Hepatocyte (in vitro differentiated cells): ENCODE data around the gene NEURL2. TPM values are rescaled to one million over a fixed set of nuclear protein-coding genes. Genes with fewer than 3 reads are reported as not detected.

Source experiments
- DNase-seq: peaks from one replicate; pipeline ENCODE4 v3.0.0-alpha.2; 2016; ENCODE audit warnings: low spot score
- H2AFZ ChIP-seq: fragments of 200-600 bp; sonication (generic); 2 replicates; pipeline ENCODE4 v1.6.0; 2016; ENCODE audit warnings: antibody characterized with exemption, mild to moderate bottlenecking
- H3K27ac ChIP-seq: fragments of 200-600 bp; sonication (generic); 2 replicates; pipeline ENCODE4 v1.5.1; 2016; ENCODE audit warnings: mild to moderate bottlenecking
- H3K27me3 ChIP-seq: fragments of 200-600 bp; sonication (generic); 2 replicates; pipeline ENCODE4 v1.6.1; 2016
- H3K36me3 ChIP-seq: fragments of 200-600 bp; sonication (generic); replicated peaks from 2 replicates; pipeline ENCODE4 v1.5.1; 2016; ENCODE audit warnings: low read depth; ENCODE audit not compliant: insufficient read depth
- H3K4me1 ChIP-seq: fragments of 200-600 bp; sonication (generic); 2 replicates; pipeline ENCODE4 v1.5.1; 2016; ENCODE audit warnings: mild to moderate bottlenecking, moderate library complexity; ENCODE audit not compliant: insufficient read depth
- H3K4me2 ChIP-seq: fragments of 200-600 bp; sonication (generic); 2 replicates; pipeline ENCODE4 v1.6.0; 2016
- H3K4me3 ChIP-seq: fragments of 200-600 bp; sonication (generic); 2 replicates; pipeline ENCODE4 v1.5.1; 2016; ENCODE audit warnings: mild to moderate bottlenecking
- H3K79me2 ChIP-seq: fragments of 200-600 bp; sonication (generic); 2 replicates; pipeline ENCODE4 v1.6.0; 2017; ENCODE audit warnings: mild to moderate bottlenecking
- H3K9me2 ChIP-seq: fragments of 200-600 bp; sonication (generic); replicated peaks from 2 replicates; pipeline ENCODE4 v1.6.0; 2017; ENCODE audit warnings: mild to moderate bottlenecking; ENCODE audit not compliant: insufficient read depth
- H3K9me3 ChIP-seq: fragments of 200-600 bp; sonication (generic); 2 replicates; pipeline ENCODE4 v1.5.1; 2016; ENCODE audit warnings: low read depth, mild to moderate bottlenecking
- H4K20me1 ChIP-seq: fragments of 200-600 bp; sonication (generic); 2 replicates; pipeline ENCODE4 v1.6.0; 2016; ENCODE audit warnings: mild to moderate bottlenecking; ENCODE audit not compliant: insufficient read depth, poor library complexity, severe bottlenecking
- CTCF ChIP-seq: fragments of 200-600 bp; sonication (generic); IDR thresholded peaks from 2 replicates; pipeline ENCODE4 v1.5.1; 2016; ENCODE audit warnings: antibody characterized with exemption, mild to moderate bottlenecking; ENCODE audit not compliant: poor library complexity
- EZH2 ChIP-seq: fragments of 200-600 bp; sonication (generic); IDR thresholded peaks from 2 replicates; pipeline ENCODE4 v1.6.1; 2016; ENCODE audit warnings: antibody characterized with exemption, mild to moderate bottlenecking, borderline replicate concordance
- EZH2phosphoT487 ChIP-seq: fragments of 200-600 bp; sonication (generic); IDR thresholded peaks from one replicate; pipeline ENCODE4 v1.6.1; 2018; ENCODE audit warnings: antibody characterized with exemption, mild to moderate bottlenecking, low read depth, moderate library complexity; ENCODE audit not compliant: unreplicated experiment, severe bottlenecking
- WGBS: methylation state at CpG from one replicate; pipeline ENCODE4 v1.1.6; 2016; ENCODE audit warnings: low lambda C conversion rate; ENCODE audit errors: missing lambda C conversion rate; 5-methylcytosine and 5-hydroxymethylcytosine counted together
- polyA plus RNA-seq: library from polyadenylated mRNA; unstranded; fragments of >200 nt; fragmentation: Nextera tagmentation; extraction: Ambion mirVana; gene quantifications from 2 replicates; pipeline ENCODE4 v1.2.1, GENCODE V29; 2016
- total RNA-seq: library from RNA; depleted of rRNA; stranded (reverse); fragments of >200 nt; gene quantifications from 2 replicates; pipeline ENCODE4 v1.2.3, GENCODE V29; 2014

The NEURL2 gene
- total and polyA plus RNA-seq, 2 experiments from 2014 or later = 11.7 to 12.8 TPM

- H3K27ac ChIP-seq = no peak overlapping the region
- no peaks in the 10 kb centered on the region for H3K36me3 ChIP-seq
- no peak overlapping the region for H2AFZ ChIP-seq
- WGBS = 92% methylated on average over 6 of the region's 12 CpGs
- no peak for DNase-seq
- no peak overlapping the region for H3K4me3 ChIP-seq
- peaks cover 10% of the 10 kb centered on the region for H3K4me1 ChIP-seq
- no peak for TF ChIP-seq EZH2phosphoT487
- no peak for TF ChIP-seq EZH2
- H3K9me2 ChIP-seq = no peaks in the 10 kb centered on the region
- no peak overlapping the region for H3K4me2 ChIP-seq
- no peaks in the 10 kb centered on the region for H4K20me1 ChIP-seq
- H3K9me3 ChIP-seq = no peaks in the 10 kb centered on the region
- no peaks in the 10 kb centered on the region for H3K79me2 ChIP-seq
- no peaks in the 10 kb centered on the region for H3K27me3 ChIP-seq
Observed at GRCh38 chr20:45909336-45909808, 18.4 kb upstream of the NEURL2 start.

- H3K9me2 ChIP-seq = no peaks in the 10 kb centered on the region
- H3K9me3 ChIP-seq = no peaks in the 10 kb centered on the region
- DNase-seq = no peak
- no peaks in the 10 kb centered on the region for H3K27me3 ChIP-seq
- H3K4me2 ChIP-seq = no peak overlapping the region
- 96% methylated on average over 2 of the region's 2 CpGs for WGBS
- TF ChIP-seq EZH2 (no peak), EZH2phosphoT487 (no peak), CTCF (no peak)
- no peaks in the 10 kb centered on the region for H3K36me3 ChIP-seq
- peaks cover 10% of the 10 kb centered on the region for H3K4me1 ChIP-seq
- H3K79me2 ChIP-seq = no peaks in the 10 kb centered on the region
- no peak overlapping the region for H3K27ac ChIP-seq
- H2AFZ ChIP-seq = no peak overlapping the region
- no peaks in the 10 kb centered on the region for H4K20me1 ChIP-seq
- no peak overlapping the region for H3K4me3 ChIP-seq
Observed at GRCh38 chr20:45908084-45908483, 17.1 kb upstream of the NEURL2 start.

GRCh38 chr20:45907219-45907948 is 16.4 kb upstream of the NEURL2 start:
- Histone ChIP-seq H3K9me2 (no peaks in the 10 kb centered on the region), H3K4me3 (no peak overlapping the region), H3K4me2 (no peak overlapping the region), H3K27ac (no peak overlapping the region), H2AFZ (no peak overlapping the region), H3K9me3 (no peaks in the 10 kb centered on the region), H3K79me2 (no peaks in the 10 kb centered on the region), H3K36me3 (no peaks in the 10 kb centered on the region), H3K27me3 (no peaks in the 10 kb centered on the region), H3K4me1 (peaks cover 8% of the 10 kb centered on the region), H4K20me1 (no peaks in the 10 kb centered on the region)
- TF ChIP-seq EZH2 (no peak), CTCF (no peak), EZH2phosphoT487 (no peak)
- 97% methylated on average over 17 of the region's 17 CpGs for WGBS
- DNase-seq = no peak

GRCh38 chr20:45905505-45906079 is 14.6 kb upstream of the NEURL2 start:
- H3K36me3 ChIP-seq = no peaks in the 10 kb centered on the region
- no peak overlapping the region for H3K4me3 ChIP-seq
- no peaks in the 10 kb centered on the region for H3K27me3 ChIP-seq
- no peak for TF ChIP-seq EZH2phosphoT487
- no peak for TF ChIP-seq EZH2
- no peak for TF ChIP-seq CTCF
- H3K9me3 ChIP-seq = no peaks in the 10 kb centered on the region
- H3K27ac ChIP-seq = no peak overlapping the region
- H2AFZ ChIP-seq = no peak overlapping the region
- DNase-seq = no peak
- 95% methylated on average over 8 of the region's 8 CpGs for WGBS
- H3K4me1 ChIP-seq = no peaks in the 10 kb centered on the region
- no peaks in the 10 kb centered on the region for H3K79me2 ChIP-seq
- H4K20me1 ChIP-seq = no peaks in the 10 kb centered on the region
- no peaks in the 10 kb centered on the region for H3K9me2 ChIP-seq
- H3K4me2 ChIP-seq = no peak overlapping the region
